KMS-11 (cell line): ENCODE data around the gene SNX4.

Experiments
- H2AFZ ChIP-seq: fragments of 200-600 bp; sonication (generic); 2 replicates; pipeline ENCODE4 v1.6.1; 2016; ENCODE audit warnings: antibody characterized with exemption, mixed run types, low read depth
- H3K27ac ChIP-seq: fragments of 200-600 bp; sonication (generic); 2 replicates; pipeline ENCODE4 v1.6.1; 2016; ENCODE audit warnings: mild to moderate bottlenecking, mixed run types
- H3K27me3 ChIP-seq: fragments of 200-600 bp; sonication (generic); 2 replicates; pipeline ENCODE4 v1.6.1; 2017; ENCODE audit warnings: mild to moderate bottlenecking, low read depth, mixed run types, moderate library complexity; ENCODE audit not compliant: insufficient read depth
- H3K36me3 ChIP-seq: fragments of 200-600 bp; sonication (generic); 2 replicates; pipeline ENCODE4 v1.6.1; 2017; ENCODE audit warnings: mild to moderate bottlenecking, mixed run types; ENCODE audit not compliant: insufficient read depth
- H3K4me1 ChIP-seq: fragments of 200-600 bp; sonication (generic); 2 replicates; pipeline ENCODE4 v1.6.1; 2016; ENCODE audit warnings: mild to moderate bottlenecking, low read depth, mixed run types; ENCODE audit not compliant: poor library complexity, severe bottlenecking
- H3K4me2 ChIP-seq: fragments of 200-600 bp; sonication (generic); 2 replicates; pipeline ENCODE4 v1.7.0; 2016; ENCODE audit warnings: mild to moderate bottlenecking, mixed run types
- H3K4me3 ChIP-seq: fragments of 200-600 bp; sonication (generic); IDR thresholded peaks from 2 replicates; pipeline ENCODE4 v1.6.1; 2017; ENCODE audit warnings: low read depth, low read length, mixed read lengths; ENCODE audit not compliant: insufficient read depth
- H3K79me2 ChIP-seq: fragments of 200-600 bp; sonication (generic); 2 replicates; pipeline ENCODE4 v1.6.1; 2016; ENCODE audit warnings: low read depth, mixed run types; ENCODE audit not compliant: insufficient read depth
- H3K9ac ChIP-seq: fragments of 200-600 bp; sonication (generic); 2 replicates; pipeline ENCODE4 v1.6.1; 2016; ENCODE audit warnings: mild to moderate bottlenecking, mixed run types
- H4K20me1 ChIP-seq: fragments of 200-600 bp; sonication (generic); 2 replicates; pipeline ENCODE4 v1.6.1; 2016; ENCODE audit warnings: mild to moderate bottlenecking, mixed run types; ENCODE audit not compliant: insufficient read depth
- TF ChIP-seq, protein P1 (sequence below): fragments of 200-600 bp; sonication (generic); conservative IDR thresholded peaks from 2 replicates; pipeline ENCODE4 v1.6.1; 2017; ENCODE audit warnings: low read depth, mild to moderate bottlenecking, antibody characterized with exemption, low read length, moderate library complexity, mixed read lengths

SNX4 gene

DNA sequence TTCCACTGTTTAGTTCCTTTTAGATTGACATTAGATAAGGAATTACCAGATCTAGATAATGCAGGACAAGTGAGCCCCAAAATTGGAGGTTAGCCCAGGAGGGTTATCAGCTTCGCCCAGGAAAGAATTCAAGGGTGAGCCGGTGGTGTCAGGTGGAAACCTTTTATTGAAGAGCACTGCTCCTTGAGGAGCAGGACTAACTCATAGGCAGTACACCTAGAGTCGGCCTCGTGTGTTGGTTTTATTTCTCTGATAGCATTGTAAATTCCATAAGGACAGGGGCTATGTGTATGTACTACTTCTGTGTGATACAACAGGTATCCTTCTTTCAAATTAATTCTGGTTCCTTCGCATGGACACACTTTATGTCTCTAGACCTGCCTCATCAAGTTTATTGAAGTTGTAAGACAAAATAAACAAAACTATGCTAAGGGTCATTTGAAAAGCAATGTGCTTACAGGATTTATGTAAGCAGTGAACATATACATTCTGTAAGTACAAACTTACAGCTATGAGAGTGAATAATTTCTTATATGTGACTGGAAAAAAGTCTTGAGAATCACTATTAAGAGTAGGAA is 57.2 kb downstream of the SNX4 start:
- H3K27ac ChIP-seq = no peak overlapping the region
- no peaks in the 10 kb centered on the region; the same call in 1 of the 2 replicates for H3K36me3 ChIP-seq
- no peak overlapping the region for H3K4me3 ChIP-seq
- H2AFZ ChIP-seq = no peak overlapping the region
- H3K4me1 ChIP-seq = no peaks in the 10 kb centered on the region
- no peaks in the 10 kb centered on the region for H4K20me1 ChIP-seq
- no peaks in the 10 kb centered on the region for H3K79me2 ChIP-seq
- TF ChIP-seq, protein P1, sequence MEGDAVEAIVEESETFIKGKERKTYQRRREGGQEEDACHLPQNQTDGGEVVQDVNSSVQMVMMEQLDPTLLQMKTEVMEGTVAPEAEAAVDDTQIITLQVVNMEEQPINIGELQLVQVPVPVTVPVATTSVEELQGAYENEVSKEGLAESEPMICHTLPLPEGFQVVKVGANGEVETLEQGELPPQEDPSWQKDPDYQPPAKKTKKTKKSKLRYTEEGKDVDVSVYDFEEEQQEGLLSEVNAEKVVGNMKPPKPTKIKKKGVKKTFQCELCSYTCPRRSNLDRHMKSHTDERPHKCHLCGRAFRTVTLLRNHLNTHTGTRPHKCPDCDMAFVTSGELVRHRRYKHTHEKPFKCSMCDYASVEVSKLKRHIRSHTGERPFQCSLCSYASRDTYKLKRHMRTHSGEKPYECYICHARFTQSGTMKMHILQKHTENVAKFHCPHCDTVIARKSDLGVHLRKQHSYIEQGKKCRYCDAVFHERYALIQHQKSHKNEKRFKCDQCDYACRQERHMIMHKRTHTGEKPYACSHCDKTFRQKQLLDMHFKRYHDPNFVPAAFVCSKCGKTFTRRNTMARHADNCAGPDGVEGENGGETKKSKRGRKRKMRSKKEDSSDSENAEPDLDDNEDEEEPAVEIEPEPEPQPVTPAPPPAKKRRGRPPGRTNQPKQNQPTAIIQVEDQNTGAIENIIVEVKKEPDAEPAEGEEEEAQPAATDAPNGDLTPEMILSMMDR = no peak
- H3K27me3 ChIP-seq = no peaks in the 10 kb centered on the region
- H3K4me2 ChIP-seq = no peak overlapping the region
- no peak overlapping the region for H3K9ac ChIP-seq

DNA sequence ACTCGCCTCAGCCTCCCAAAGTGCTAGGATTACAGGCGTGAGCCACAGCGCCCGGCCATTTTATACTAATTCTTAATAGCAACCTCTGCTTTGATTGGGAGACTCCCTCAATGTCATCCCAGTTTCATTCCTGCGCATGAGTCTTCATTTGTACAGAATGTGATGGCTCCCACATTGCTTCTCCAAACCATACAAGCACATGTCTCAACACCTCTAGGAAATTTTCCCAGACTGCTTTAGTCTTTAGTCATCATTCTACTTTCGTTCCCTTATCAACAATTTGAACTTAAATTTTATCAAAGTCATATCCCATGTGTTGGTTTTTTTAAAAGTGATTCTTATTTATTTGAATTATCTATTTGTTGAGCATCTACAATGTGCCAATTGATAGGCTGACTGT is 58.1 kb downstream of the SNX4 start:
- Histone ChIP-seq H3K79me2 (no peaks in the 10 kb centered on the region), H3K4me1 (no peaks in the 10 kb centered on the region), H3K27me3 (no peaks in the 10 kb centered on the region), H3K9ac (no peak overlapping the region), H3K27ac (no peak overlapping the region), H2AFZ (no peak overlapping the region), H4K20me1 (no peaks in the 10 kb centered on the region), H3K36me3 (no peaks in the 10 kb centered on the region; the same call in 1 of the 2 replicates), H3K4me2 (no peak overlapping the region), H3K4me3 (no peak overlapping the region)
- TF ChIP-seq, protein P1 = no peak

DNA sequence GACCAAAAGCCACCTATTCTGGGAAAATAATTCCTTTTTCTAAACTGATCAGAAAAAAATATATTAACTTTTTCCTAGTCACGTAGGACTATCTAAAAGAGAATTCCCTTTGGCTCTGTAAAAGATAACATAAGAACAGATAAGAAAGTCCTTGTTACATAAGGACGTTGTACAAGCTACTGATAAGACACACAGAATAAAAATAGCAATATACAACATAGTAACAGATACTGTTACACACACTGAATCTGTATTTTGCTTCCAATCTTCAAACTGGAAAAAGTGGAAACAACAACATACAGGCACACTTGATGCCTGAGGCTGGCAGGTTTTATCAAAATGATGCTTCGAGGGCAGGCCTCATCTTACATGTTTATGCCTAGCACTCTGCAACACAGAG is 59.8 kb downstream of the SNX4 start:
- no peaks in the 10 kb centered on the region for H3K79me2 ChIP-seq
- no peak overlapping the region for H2AFZ ChIP-seq
- H3K27me3 ChIP-seq = no peaks in the 10 kb centered on the region
- TF ChIP-seq, protein P1 = no peak
- H3K27ac ChIP-seq = no peak overlapping the region
- H4K20me1 ChIP-seq = no peaks in the 10 kb centered on the region
- H3K4me2 ChIP-seq = no peak overlapping the region
- H3K9ac ChIP-seq = no peak overlapping the region
- no peaks in the 10 kb centered on the region for H3K4me1 ChIP-seq
- no peak overlapping the region for H3K4me3 ChIP-seq
- no peaks in the 10 kb centered on the region for H3K36me3 ChIP-seq

DNA sequence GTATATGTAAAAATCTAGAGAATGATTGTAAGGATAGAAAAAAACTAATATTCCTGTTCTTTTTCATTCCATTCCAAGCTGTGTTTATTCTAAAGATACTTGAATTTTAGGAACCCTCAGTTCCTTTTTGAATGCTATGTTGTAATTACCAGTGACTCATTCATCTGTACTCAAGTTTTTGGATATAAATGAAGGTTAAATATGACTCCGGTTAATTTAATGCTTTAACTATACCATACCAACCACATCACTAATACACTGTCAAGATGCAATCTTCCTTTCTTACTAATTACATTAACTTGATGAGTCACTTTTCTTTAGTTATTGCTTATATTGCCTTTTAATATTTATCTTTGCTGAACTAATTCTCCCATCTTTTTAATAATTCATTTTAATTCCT is 76.1 kb downstream of the SNX4 start:
- TF ChIP-seq, protein P1 = no peak
- H3K36me3 ChIP-seq = no peaks in the 10 kb centered on the region
- no peaks in the 10 kb centered on the region for H3K79me2 ChIP-seq
- no peaks in the 10 kb centered on the region for H3K4me1 ChIP-seq
- no peaks in the 10 kb centered on the region for H4K20me1 ChIP-seq
- no peak overlapping the region for H3K4me2 ChIP-seq
- H3K4me3 ChIP-seq = no peak overlapping the region
- H3K27me3 ChIP-seq = no peaks in the 10 kb centered on the region
- H2AFZ ChIP-seq = no peak overlapping the region
- H3K27ac ChIP-seq = no peak overlapping the region
- H3K9ac ChIP-seq = no peak overlapping the region
